Naive thymus-derived CD4-positive, alpha-beta T cell (primary cell): ENCODE data around the gene SET. TPM values are rescaled to one million over a fixed set of nuclear protein-coding genes. Genes with fewer than 3 reads are reported as not detected.

ENCODE experiments used
- ATAC-seq: fragments of 150-1000 bp; cut with Tn5 transposase; 2 replicates; pipeline ENCODE4 v1.10.0; 2021; ENCODE audit warnings: mild to moderate bottlenecking, moderate library complexity
- CTCF ChIA-PET: fragments of 350-600 bp; sonication (Branson Sonifier 250); formaldehyde crosslinking; loops from one replicate; lab custom pipeline; 2021; ENCODE audit warnings: antibody characterized with exemption; lab: Charles Lee
- POLR2A ChIA-PET: fragments of 350-600 bp; sonication (Branson Sonifier 250); formaldehyde crosslinking; loops from one replicate; lab custom pipeline; 2021; ENCODE audit warnings: antibody characterized with exemption, inconsistent platforms; lab: Charles Lee
- DNase-seq, 9 donors: peaks; one replicate each; pipeline versions ENCODE4 v3.0.0 to v3.0.0-alpha.2; 2020 to 2022; ENCODE audit warnings: mixed read lengths in 1 of 9
- H3K27ac ChIP-seq: one replicate; pipeline ENCODE4 v1.7.0; 2013; ENCODE audit warnings: mild to moderate bottlenecking, low read depth, low read length, moderate library complexity
- H3K27me3 ChIP-seq, 2 donors: one replicate each; pipeline ENCODE4 v1.7.0; 2013; ENCODE audit warnings: low read length in 2 of 2, mild to moderate bottlenecking in 2 of 2, moderate library complexity in 2 of 2; ENCODE audit not compliant: control insufficient read depth in 2 of 2, insufficient read depth in 2 of 2
- H3K36me3 ChIP-seq, 3 experiments: 1 replicate in 2 of 3; 2 replicates in 1 of 3; pipeline ENCODE4 v1.7.0; 2013; ENCODE audit warnings: low read length in 3 of 3, mild to moderate bottlenecking in 3 of 3, moderate library complexity in 1 of 3; ENCODE audit not compliant: insufficient read depth in 3 of 3, control insufficient read depth in 2 of 3
- H3K4me1 ChIP-seq, 2 donors: one replicate each; pipeline ENCODE4 v1.7.0; 2013; ENCODE audit warnings: low read length in 2 of 2, mild to moderate bottlenecking in 2 of 2, moderate library complexity in 1 of 2; ENCODE audit not compliant: control insufficient read depth in 2 of 2, insufficient read depth in 2 of 2
- H3K4me3 ChIP-seq: 2 replicates; pipeline ENCODE4 v1.7.0; 2013; ENCODE audit warnings: mild to moderate bottlenecking, low read length
- H3K9me3 ChIP-seq, 3 experiments: 1 replicate in 2 of 3; 2 replicates in 1 of 3; pipeline ENCODE4 v1.7.0; 2013; ENCODE audit warnings: low read length in 3 of 3; ENCODE audit not compliant: control insufficient read depth in 2 of 3
- H3K27ac Mint-ChIP-seq, 9 donors: one replicate each; pipeline ENCODE4 v1.8.0; 2020 to 2022; ENCODE audit warnings: mixed read lengths in 9 of 9, mild to moderate bottlenecking in 8 of 9, moderate library complexity in 5 of 9, inconsistent platforms in 2 of 9
- H3K27me3 Mint-ChIP-seq, 5 donors: one replicate each; pipeline ENCODE4 v1.8.0; 2021 to 2022; ENCODE audit warnings: mixed read lengths in 5 of 5, mild to moderate bottlenecking in 1 of 5
- H3K36me3 Mint-ChIP-seq, 5 donors: one replicate each; pipeline ENCODE4 v1.8.0; 2020 to 2022; ENCODE audit warnings: mixed read lengths in 5 of 5, mild to moderate bottlenecking in 3 of 5, inconsistent platforms in 1 of 5
- H3K4me1 Mint-ChIP-seq, 7 donors: one replicate each; pipeline ENCODE4 v1.8.0; 2020 to 2022; ENCODE audit warnings: mixed read lengths in 7 of 7, mild to moderate bottlenecking in 3 of 7, inconsistent platforms in 1 of 7
- H3K4me3 Mint-ChIP-seq, 10 donors: one replicate each; pipeline ENCODE4 v1.8.0; 2020 to 2022; ENCODE audit warnings: mild to moderate bottlenecking in 10 of 10, mixed read lengths in 10 of 10, moderate library complexity in 6 of 10, inconsistent platforms in 2 of 10
- H3K9me3 Mint-ChIP-seq, 11 donors: one replicate each; pipeline ENCODE4 v1.8.0; 2020 to 2022; ENCODE audit warnings: mixed read lengths in 11 of 11, mild to moderate bottlenecking in 4 of 11, inconsistent platforms in 1 of 11, moderate library complexity in 1 of 11
- intact Hi-C, 2 donors: fragments of 100-400 bp; cut with micrococcal nuclease; formaldehyde crosslinking; loops; one replicate each; pipeline ENCODE4 v1.15.1; 2023
- polyA plus RNA-seq, 2 donors: library from polyadenylated mRNA; unstranded; fragments of 300-500 nt; fragmentation: Illumina TruSeq; gene quantifications; one replicate each; pipeline ENCODE4 v1.2.3, GENCODE V29; 2021
- total RNA-seq, 6 experiments: library from RNA in 5 of 6; stranded (reverse) in 5 of 6; gene quantifications; 1 replicate in 5 of 6; 2 replicates in 1 of 6; pipeline ENCODE4 v1.2.3 and lab custom pipeline; 2021 to 2026

SET gene
- total and polyA plus RNA-seq, 7 experiments from 2014 or later, result 133 to 488 (median 227) TPM

DNA sequence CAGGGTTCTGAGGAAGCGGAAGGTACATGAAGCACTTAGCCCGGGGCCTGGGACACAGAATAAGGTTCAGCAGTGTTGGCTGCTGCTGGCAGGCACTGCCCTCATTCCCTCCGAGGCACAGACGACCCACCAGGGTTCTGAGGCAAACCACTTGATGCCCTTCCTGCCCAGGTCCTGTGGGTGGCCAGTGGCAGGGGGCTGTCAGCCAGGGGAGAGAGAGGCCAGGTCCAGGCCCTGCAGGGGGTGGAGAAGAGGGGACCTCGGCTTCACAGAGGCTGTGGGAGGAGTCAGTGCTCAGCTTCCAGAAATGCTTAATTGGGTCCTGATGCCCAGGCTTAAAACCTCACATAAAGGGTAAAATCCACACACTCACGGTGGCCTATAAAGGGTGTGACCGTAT lies 39.3 kb downstream of the SET start:
- peaks cover 0 to 5% (median 0%) of the 10 kb centered on the region in 5 donors for H3K36me3 Mint-ChIP-seq
- ChIA-PET CTCF (no interaction called here), POLR2A (interaction anchor here (0.7 kb wide), 1 partner anchor 169 kb away, joined by 3 read pairs; no protein-coding TSS in a partner anchor)
- peaks cover 0 to 33% (median 1%) of the 10 kb centered on the region in 3 experiments for H3K36me3 ChIP-seq
- intact Hi-C loops, result no loop called here
- H3K4me1 Mint-ChIP-seq, result peaks cover 21 to 36% (median 27%) of the 10 kb centered on the region in 7 donors
- H3K4me3 Mint-ChIP-seq, result no peak overlapping the region
- H3K4me1 ChIP-seq, result peaks cover 12 to 25% of the 10 kb centered on the region in 2 donors
- no peaks in the 10 kb centered on the region for H3K9me3 Mint-ChIP-seq
- H3K27me3 Mint-ChIP-seq, result no peaks in the 10 kb centered on the region
- H3K4me3 ChIP-seq, result no peak overlapping the region
- H3K27ac Mint-ChIP-seq, result peak overlapping the region in 1 of 9 donors; percentile 99
- ATAC-seq, result no peak
- H3K9me3 ChIP-seq, result no peaks in the 10 kb centered on the region
- H3K27ac ChIP-seq, result no peak overlapping the region
- DNase-seq, result no peak
- H3K27me3 ChIP-seq, result no peaks in the 10 kb centered on the region

- Histone ChIP-seq H3K27me3 (no peaks in the 10 kb centered on the region), H3K4me3 (no peak overlapping the region), H3K27ac (no peak overlapping the region), H3K9me3 (no peaks in the 10 kb centered on the region), H3K4me1 (peaks cover 7 to 19% of the 10 kb centered on the region in 2 donors), H3K36me3 (peaks cover 0 to 36% (median 3%) of the 10 kb centered on the region in 3 experiments)
- Mint-ChIP-seq H3K9me3 (no peaks in the 10 kb centered on the region), H3K36me3 (peaks cover 0 to 5% (median 0%) of the 10 kb centered on the region in 5 donors), H3K4me3 (peak overlapping the region in 1 of 10 donors; percentile 5), H3K27ac (peak overlapping the region in 2 of 9 donors; percentile 49 to 82), H3K27me3 (no peaks in the 10 kb centered on the region), H3K4me1 (peaks cover 14 to 32% (median 22%) of the 10 kb centered on the region in 7 donors)
- ATAC-seq (no peak), DNase-seq (no peak)
- intact Hi-C loops, result no loop called here
- ChIA-PET POLR2A (no interaction called here), CTCF (no interaction called here)
These were observed 40.3 kb downstream of the SET start for GRCh38 chr9:128729302-128729701.

- Histone ChIP-seq H3K27me3 (no peaks in the 10 kb centered on the region), H3K9me3 (no peaks in the 10 kb centered on the region), H3K36me3 (peaks cover 0 to 42% (median 5%) of the 10 kb centered on the region in 3 experiments), H3K4me3 (no peak overlapping the region), H3K4me1 (peaks cover 4 to 13% of the 10 kb centered on the region in 2 donors), H3K27ac (no peak overlapping the region)
- Mint-ChIP-seq H3K4me1 (peaks cover 8 to 25% (median 15%) of the 10 kb centered on the region in 7 donors), H3K4me3 (no peak overlapping the region), H3K9me3 (no peaks in the 10 kb centered on the region), H3K27ac (peak overlapping the region in 3 of 9 donors; percentile 43 to 82 (median 49)), H3K27me3 (no peaks in the 10 kb centered on the region), H3K36me3 (peaks cover 2 to 5% (median 4%) of the 10 kb centered on the region in 5 donors)
- DNase-seq (no peak), ATAC-seq (no peak)
- POLR2A ChIA-PET, result no interaction called here
- intact Hi-C loops, result no loop called here
- CTCF ChIA-PET, result no interaction called here
These were observed 40.9 kb downstream of the SET start for GRCh38 chr9:128729766-128730517.

DNA sequence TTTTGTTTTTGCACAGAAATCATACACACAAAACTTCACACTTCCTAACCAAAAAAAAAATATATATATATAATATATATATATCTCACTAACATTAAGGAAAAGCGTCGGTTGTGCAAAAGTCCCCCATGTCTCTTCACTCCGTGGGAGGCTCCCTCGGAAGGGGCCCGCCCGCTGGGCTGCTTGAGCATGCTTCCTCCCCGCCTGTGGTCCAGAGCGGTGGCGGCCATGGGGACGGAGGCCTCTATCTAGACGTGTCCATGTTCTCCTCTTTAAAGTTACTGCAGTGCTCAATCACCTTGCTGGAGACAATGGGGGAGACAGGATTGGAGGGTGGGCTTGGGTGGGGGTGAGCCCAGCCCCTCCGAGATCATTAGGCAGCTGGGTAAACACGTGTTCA lies 42.1 kb downstream of the SET start:
- CTCF ChIA-PET, result no interaction called here
- Histone ChIP-seq H3K9me3 (no peaks in the 10 kb centered on the region), H3K4me1 (peaks cover 0 to 9% of the 10 kb centered on the region in 2 donors), H3K27ac (no peak overlapping the region), H3K36me3 (peaks cover 0 to 49% (median 7%) of the 10 kb centered on the region in 3 experiments), H3K27me3 (no peaks in the 10 kb centered on the region), H3K4me3 (no peak overlapping the region)
- intact Hi-C loops, result no loop called here
- Mint-ChIP-seq H3K27ac (no peak overlapping the region), H3K4me1 (peaks cover 6 to 19% (median 7%) of the 10 kb centered on the region in 7 donors), H3K9me3 (no peaks in the 10 kb centered on the region), H3K27me3 (no peaks in the 10 kb centered on the region), H3K36me3 (peaks cover 0 to 9% (median 6%) of the 10 kb centered on the region in 5 donors), H3K4me3 (no peak overlapping the region)
- DNase-seq (no peak), ATAC-seq (no peak)
- POLR2A ChIA-PET, result no interaction called here

- H3K9me3 ChIP-seq, result no peaks in the 10 kb centered on the region
- H3K9me3 Mint-ChIP-seq, result no peaks in the 10 kb centered on the region
- no peak overlapping the region for H3K27ac Mint-ChIP-seq
- POLR2A ChIA-PET, result no interaction called here
- peaks cover 0 to 49% (median 7%) of the 10 kb centered on the region in 3 experiments for H3K36me3 ChIP-seq
- no peaks in the 10 kb centered on the region for H3K27me3 ChIP-seq
- H3K4me1 Mint-ChIP-seq, result peaks cover 4 to 18% (median 6%) of the 10 kb centered on the region in 7 donors
- no peaks in the 10 kb centered on the region for H3K27me3 Mint-ChIP-seq
- H3K4me3 ChIP-seq, result no peak overlapping the region
- H3K27ac ChIP-seq, result no peak overlapping the region
- no peak for ATAC-seq
- H3K4me1 ChIP-seq, result peaks cover 0 to 9% of the 10 kb centered on the region in 2 donors
- peaks cover 0 to 9% (median 6%) of the 10 kb centered on the region in 5 donors for H3K36me3 Mint-ChIP-seq
- intact Hi-C loops, result no loop called here
- H3K4me3 Mint-ChIP-seq, result no peak overlapping the region
- CTCF ChIA-PET, result no interaction called here
- no peak for DNase-seq
These were observed 42.7 kb downstream of the SET start for GRCh38 chr9:128731691-128732090.

GRCh38 chr9:128732576-128732975 lies 43.6 kb downstream of the SET start:
- H3K36me3 ChIP-seq, result peaks cover 0 to 53% (median 7%) of the 10 kb centered on the region in 3 experiments
- Mint-ChIP-seq H3K27me3 (no peaks in the 10 kb centered on the region), H3K4me1 (peaks cover 2 to 9% (median 3%) of the 10 kb centered on the region in 7 donors), H3K9me3 (no peaks in the 10 kb centered on the region), H3K36me3 (peaks cover 2 to 12% (median 11%) of the 10 kb centered on the region in 5 donors), H3K27ac (peak overlapping the region in 1 of 9 donors; percentile 15), H3K4me3 (no peak overlapping the region)
- ATAC-seq (no peak), DNase-seq (no peak)
- intact Hi-C loops, result no loop called here
- peaks cover 0 to 8% of the 10 kb centered on the region in 2 donors for H3K4me1 ChIP-seq
- CTCF ChIA-PET, result no interaction called here
- H3K27ac ChIP-seq, result no peak overlapping the region
- POLR2A ChIA-PET, result interaction anchor here (0.8 kb wide), 1 partner anchor 8 kb away, joined by 4 read pairs; the partner anchor contains the start of gene ZDHHC12
- no peaks in the 10 kb centered on the region for H3K27me3 ChIP-seq
- H3K4me3 ChIP-seq, result no peak overlapping the region
- H3K9me3 ChIP-seq, result no peaks in the 10 kb centered on the region
